ENCODE results near the gene ISG20L2.
"Not testable (repeated sequence)": the region's sequence is repeated elsewhere in the genome, so short reads cannot be mapped to it uniquely, and the experiment has no call there.

ISG20L2 gene

GRCh38 chr1:156760796-156761104 is 32.2 kb upstream of the ISG20L2 start:
- Histone ChIP-seq H3K79me2 (ENCODE audit: control insufficient read depth, low read length) (peaks cover 1% of the 10 kb centered on the region), H4K20me1 (ENCODE audit: control insufficient read depth, insufficient read depth, low read depth, low read length) (no peaks in the 10 kb centered on the region), H3K4me2 (ENCODE audit: low read length) (no peak overlapping the region), H3K27ac (ENCODE audit: low read depth, low read length) (no peak overlapping the region), H3K9me3 (ENCODE audit: control insufficient read depth, insufficient read depth, low read length) (no peaks in the 10 kb centered on the region), H3K36me3 (ENCODE audit: control insufficient read depth, low read length) (no peaks in the 10 kb centered on the region), H3K4me3 (ENCODE audit: low read length) (no peak overlapping the region), H3K9me2 (replicated peaks; ENCODE audit: control insufficient read depth, low read length) (no peaks in the 10 kb centered on the region), H3K27me3 (ENCODE audit: control insufficient read depth, low read length) (no peaks in the 10 kb centered on the region), H3K4me1 (ENCODE audit: control insufficient read depth, low read length) (peaks cover 2% of the 10 kb centered on the region), H3F3A (ENCODE audit: control insufficient read depth, insufficient read depth) (peaks cover 6% of the 10 kb centered on the region)
- TF ChIP-seq CTCF (IDR thresholded peaks at IDR 0.05; ENCODE audit: low read depth, low read length, poor library complexity, severe bottlenecking), result no peak
- no peak for TF ChIP-seq EZH2phosphoT487 (IDR thresholded peaks at IDR 0.05; ENCODE audit: borderline replicate concordance, low read length)

GRCh38 chr1:156760092-156760795 is 31.7 kb upstream of the ISG20L2 start:
- Histone ChIP-seq H3K36me3 (ENCODE audit: control insufficient read depth, low read length) (no peaks in the 10 kb centered on the region), H3K9me3 (ENCODE audit: control insufficient read depth, insufficient read depth, low read length) (no peaks in the 10 kb centered on the region), H3K4me3 (ENCODE audit: low read length) (no peak overlapping the region), H3K9me2 (replicated peaks; ENCODE audit: control insufficient read depth, low read length) (no peaks in the 10 kb centered on the region), H3K4me2 (ENCODE audit: low read length) (no peak overlapping the region), H4K20me1 (ENCODE audit: control insufficient read depth, insufficient read depth, low read depth, low read length) (no peaks in the 10 kb centered on the region), H3K27ac (ENCODE audit: low read depth, low read length) (no peak overlapping the region), H3K27me3 (ENCODE audit: control insufficient read depth, low read length) (no peaks in the 10 kb centered on the region), H3K4me1 (ENCODE audit: control insufficient read depth, low read length) (peaks cover 3% of the 10 kb centered on the region), H3K79me2 (ENCODE audit: control insufficient read depth, low read length) (no peaks in the 10 kb centered on the region), H3F3A (ENCODE audit: control insufficient read depth, insufficient read depth) (peaks cover 6% of the 10 kb centered on the region)
- TF ChIP-seq CTCF (IDR thresholded peaks at IDR 0.05; ENCODE audit: low read depth, low read length, poor library complexity, severe bottlenecking), result no peak
- TF ChIP-seq EZH2phosphoT487 (IDR thresholded peaks at IDR 0.05; ENCODE audit: borderline replicate concordance, low read length), result no peak

GRCh38 chr1:156757572-156758253 is 29.1 kb upstream of the ISG20L2 start:
- not testable (repeated sequence) for H3K4me2 ChIP-seq (ENCODE audit: low read length); H4K20me1 ChIP-seq (ENCODE audit: control insufficient read depth, insufficient read depth, low read depth, low read length); H3K4me3 ChIP-seq (ENCODE audit: low read length); H3K9me2 ChIP-seq (replicated peaks; ENCODE audit: control insufficient read depth, low read length); H3K27ac ChIP-seq (ENCODE audit: low read depth, low read length); H3K27me3 ChIP-seq (ENCODE audit: control insufficient read depth, low read length); H3K36me3 ChIP-seq (ENCODE audit: control insufficient read depth, low read length); H3F3A ChIP-seq (ENCODE audit: control insufficient read depth, insufficient read depth); H3K9me3 ChIP-seq (ENCODE audit: control insufficient read depth, insufficient read depth, low read length)
- peaks cover 14% of the 10 kb centered on the region for H3K4me1 ChIP-seq (ENCODE audit: control insufficient read depth, low read length)
- H3K79me2 ChIP-seq (ENCODE audit: control insufficient read depth, low read length), result peaks cover 12% of the 10 kb centered on the region

GRCh38 chr1:156756355-156756754 is 27.8 kb upstream of the ISG20L2 start:
- Histone ChIP-seq H3K9me3 (ENCODE audit: control insufficient read depth, insufficient read depth, low read length) (no peaks in the 10 kb centered on the region), H3F3A (ENCODE audit: control insufficient read depth, insufficient read depth) (peaks cover 6% of the 10 kb centered on the region), H3K27me3 (ENCODE audit: control insufficient read depth, low read length) (no peaks in the 10 kb centered on the region), H3K9me2 (replicated peaks; ENCODE audit: control insufficient read depth, low read length) (no peaks in the 10 kb centered on the region), H3K79me2 (ENCODE audit: control insufficient read depth, low read length) (peaks cover 24% of the 10 kb centered on the region), H3K36me3 (ENCODE audit: control insufficient read depth, low read length) (peaks cover 6% of the 10 kb centered on the region; the same call in 1 of the 2 replicates), H3K27ac (ENCODE audit: low read depth, low read length) (no peak overlapping the region), H3K4me3 (ENCODE audit: low read length) (no peak overlapping the region), H4K20me1 (ENCODE audit: control insufficient read depth, insufficient read depth, low read depth, low read length) (no peaks in the 10 kb centered on the region), H3K4me1 (ENCODE audit: control insufficient read depth, low read length) (peaks cover 18% of the 10 kb centered on the region), H3K4me2 (ENCODE audit: low read length) (no peak overlapping the region)
- TF ChIP-seq CTCF (IDR thresholded peaks at IDR 0.05; ENCODE audit: low read depth, low read length, poor library complexity, severe bottlenecking), result no peak
- no peak for TF ChIP-seq EZH2phosphoT487 (IDR thresholded peaks at IDR 0.05; ENCODE audit: borderline replicate concordance, low read length)
